HEK293T (cell line): ENCODE data around the gene MYO18A.

Experiments
- CTCF ChIA-PET: fragments of 350-600 bp; formaldehyde crosslinking; extraction: SDS; loops from one replicate; lab custom pipeline; 2021; ENCODE audit warnings: antibody characterized with exemption, inconsistent platforms; lab: Yijun Ruan, JAX
- POLR2A ChIA-PET: fragments of 350-600 bp; formaldehyde crosslinking; extraction: SDS; loops from one replicate; lab custom pipeline; 2020; ENCODE audit warnings: antibody characterized with exemption, inconsistent platforms; lab: Yijun Ruan, JAX
- DNase-seq: peaks from one replicate; pipeline ENCODE4 v3.0.0; 2012; ENCODE audit warnings: mixed read lengths; ENCODE audit errors: extremely low spot score
- ARNT ChIP-seq: fragments of 450-650 bp; IDR thresholded peaks from 2 replicates; pipeline ENCODE4 v1.6.1; 2017; ENCODE audit warnings: mild to moderate bottlenecking
- BHLHE40 ChIP-seq: fragments of 450-650 bp; IDR thresholded peaks from 2 replicates; pipeline ENCODE4 v1.6.1; 2016; ENCODE audit warnings: mild to moderate bottlenecking, moderate library complexity, borderline replicate concordance
- CTBP1 ChIP-seq: fragments of 450-650 bp; IDR thresholded peaks from 2 replicates; pipeline ENCODE4 v1.6.1; 2016; ENCODE audit warnings: borderline replicate concordance
- ELF4 ChIP-seq: fragments of 450-650 bp; IDR thresholded peaks from 2 replicates; pipeline ENCODE4 v1.6.1; 2017; ENCODE audit warnings: antibody characterized with exemption
- FOXA1 ChIP-seq: fragments of 450-650 bp; IDR thresholded peaks from 2 replicates; pipeline ENCODE4 v1.6.1; 2016; ENCODE audit warnings: mild to moderate bottlenecking
- FOXK2 ChIP-seq: fragments of 450-650 bp; IDR thresholded peaks from 2 replicates; pipeline ENCODE4 v1.6.1; 2016; ENCODE audit warnings: mild to moderate bottlenecking
- FOXM1 ChIP-seq: fragments of 450-650 bp; IDR thresholded peaks from 2 replicates; pipeline ENCODE4 v1.6.1; 2017; ENCODE audit warnings: mild to moderate bottlenecking, borderline replicate concordance
- HDGF ChIP-seq: fragments of 450-650 bp; IDR thresholded peaks from 2 replicates; pipeline ENCODE4 v1.6.1; 2017; ENCODE audit warnings: antibody characterized with exemption, borderline replicate concordance
- L3MBTL2 ChIP-seq: fragments of 450-650 bp; conservative IDR thresholded peaks from 2 replicates; pipeline ENCODE4 v1.6.1; 2016; ENCODE audit warnings: mild to moderate bottlenecking
- LEF1 ChIP-seq: fragments of 450-650 bp; IDR thresholded peaks from 2 replicates; pipeline ENCODE4 v1.6.1; 2017; ENCODE audit warnings: mild to moderate bottlenecking, borderline replicate concordance
- NFRKB ChIP-seq: fragments of 450-650 bp; IDR thresholded peaks from 2 replicates; pipeline ENCODE4 v1.6.1; 2016; ENCODE audit warnings: mild to moderate bottlenecking, moderate library complexity
- SP1 ChIP-seq: fragments of 450-650 bp; IDR thresholded peaks from 2 replicates; pipeline ENCODE4 v1.6.1; 2017
- SUZ12 ChIP-seq: fragments of 450-650 bp; IDR thresholded peaks from 2 replicates; pipeline ENCODE4 v1.6.1; 2016; ENCODE audit warnings: mild to moderate bottlenecking
- TARDBP ChIP-seq: fragments of 450-650 bp; IDR thresholded peaks from 2 replicates; pipeline ENCODE4 v1.6.1; 2016
- ZNF384 ChIP-seq: fragments of 450-650 bp; IDR thresholded peaks from 2 replicates; pipeline ENCODE4 v1.6.1; 2016
- TF ChIP-seq, protein P1 (sequence below): fragments of 450-650 bp; IDR thresholded peaks from 2 replicates; pipeline ENCODE4 v1.6.1; 2016

The MYO18A gene

DNA sequence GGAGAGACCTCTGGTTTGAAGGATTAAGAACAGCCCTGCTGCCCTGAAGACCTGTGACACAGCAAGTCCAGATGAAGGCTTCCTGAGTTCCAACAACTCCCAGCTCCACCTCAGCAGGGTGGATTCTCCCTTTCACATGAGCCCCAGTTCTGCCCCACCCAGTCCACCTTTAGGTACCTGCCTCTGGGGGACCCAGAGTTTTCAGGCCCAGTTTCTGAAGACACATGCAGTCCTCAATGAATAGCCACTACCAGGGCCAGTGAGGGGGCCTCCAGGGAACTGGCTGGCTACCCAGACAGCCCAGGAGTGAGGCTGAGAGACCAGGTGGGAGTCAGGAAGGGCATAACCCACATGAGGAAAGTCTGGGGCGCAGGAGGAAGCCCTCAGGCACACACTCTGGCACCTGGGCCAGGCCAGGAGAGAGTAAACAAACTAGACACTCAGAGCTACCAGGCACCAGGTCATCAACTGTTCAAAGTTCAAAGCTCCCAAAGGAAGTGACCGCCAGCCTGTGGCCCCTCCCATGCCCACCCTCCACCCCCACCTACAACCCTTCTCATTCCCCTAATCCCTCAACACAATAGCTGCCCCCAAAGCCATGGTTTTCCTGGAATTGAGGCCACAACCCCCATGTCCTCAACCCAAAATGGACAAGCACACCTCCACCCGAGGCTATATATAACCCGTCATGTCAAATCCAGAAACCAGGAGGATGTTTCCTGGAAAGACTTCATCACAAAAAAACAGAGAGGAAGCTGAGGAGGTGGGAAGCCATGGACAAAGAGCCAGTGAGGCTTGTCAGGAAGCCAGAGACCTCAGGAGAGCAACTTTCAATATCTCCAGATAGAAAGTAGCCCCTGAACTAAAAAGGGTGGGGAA is 2.1 kb downstream of the MYO18A start:
- DNase-seq = no peak
- TF ChIP-seq CTBP1 (no peak), FOXA1 (no peak), FOXM1 (no peak), FOXK2 (no peak), HDGF (no peak), L3MBTL2 (no peak), ZNF384 (no peak), SUZ12 (no peak), LEF1 (no peak)
- TF ChIP-seq, protein P1, sequence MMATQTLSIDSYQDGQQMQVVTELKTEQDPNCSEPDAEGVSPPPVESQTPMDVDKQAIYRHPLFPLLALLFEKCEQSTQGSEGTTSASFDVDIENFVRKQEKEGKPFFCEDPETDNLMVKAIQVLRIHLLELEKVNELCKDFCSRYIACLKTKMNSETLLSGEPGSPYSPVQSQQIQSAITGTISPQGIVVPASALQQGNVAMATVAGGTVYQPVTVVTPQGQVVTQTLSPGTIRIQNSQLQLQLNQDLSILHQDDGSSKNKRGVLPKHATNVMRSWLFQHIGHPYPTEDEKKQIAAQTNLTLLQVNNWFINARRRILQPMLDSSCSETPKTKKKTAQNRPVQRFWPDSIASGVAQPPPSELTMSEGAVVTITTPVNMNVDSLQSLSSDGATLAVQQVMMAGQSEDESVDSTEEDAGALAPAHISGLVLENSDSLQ = no peak
- ChIA-PET POLR2A (interaction anchor here (1.9 to 6.6 kb wide), 2 partner anchors 29 to 33 kb away, joined by 5 to 60 read pairs; no protein-coding TSS in a partner anchor), CTCF (interaction anchor here (0.5 to 1.0 kb wide), 4 partner anchors 95 to 588 kb away, joined by 3 to 7 read pairs (median 4); no protein-coding TSS in a partner anchor)

DNA sequence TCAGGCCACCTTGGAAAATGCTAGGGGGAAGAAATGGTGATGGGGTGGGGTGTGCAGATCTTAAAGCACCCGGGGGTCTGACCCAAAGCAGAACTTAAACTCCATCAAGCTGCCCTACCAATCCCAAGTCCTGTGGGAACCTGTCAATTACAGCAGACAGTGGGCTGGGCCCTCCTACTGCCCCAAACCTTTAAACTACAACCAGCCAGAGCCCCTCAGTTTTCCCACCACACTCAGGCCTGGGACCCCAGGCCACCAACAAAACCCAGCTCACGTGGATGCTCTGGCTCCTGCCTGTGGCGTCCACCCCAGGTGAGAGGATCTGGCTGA is 2.7 kb downstream of the MYO18A start:
- POLR2A ChIA-PET = interaction anchor here (1.3 to 6.6 kb wide), 4 partner anchors 9 to 32 kb away, joined by 3 to 60 read pairs (median 6); no protein-coding TSS in a partner anchor
- TF ChIP-seq ARNT (no peak), CTBP1 (no peak), SUZ12 (no peak), TARDBP (no peak), HDGF (no peak), LEF1 (no peak), FOXA1 (no peak), L3MBTL2 (no peak), ZNF384 (no peak), ELF4 (no peak), NFRKB (no peak), SP1 (no peak), FOXK2 (no peak), BHLHE40 (no peak), FOXM1 (no peak)
- TF ChIP-seq, protein P1 = no peak
- CTCF ChIA-PET = interaction anchor here (0.5 to 1.1 kb wide), 4 partner anchors 28 to 589 kb away, joined by 3 to 4 read pairs (median 4); no protein-coding TSS in a partner anchor
- no peak for DNase-seq

DNA sequence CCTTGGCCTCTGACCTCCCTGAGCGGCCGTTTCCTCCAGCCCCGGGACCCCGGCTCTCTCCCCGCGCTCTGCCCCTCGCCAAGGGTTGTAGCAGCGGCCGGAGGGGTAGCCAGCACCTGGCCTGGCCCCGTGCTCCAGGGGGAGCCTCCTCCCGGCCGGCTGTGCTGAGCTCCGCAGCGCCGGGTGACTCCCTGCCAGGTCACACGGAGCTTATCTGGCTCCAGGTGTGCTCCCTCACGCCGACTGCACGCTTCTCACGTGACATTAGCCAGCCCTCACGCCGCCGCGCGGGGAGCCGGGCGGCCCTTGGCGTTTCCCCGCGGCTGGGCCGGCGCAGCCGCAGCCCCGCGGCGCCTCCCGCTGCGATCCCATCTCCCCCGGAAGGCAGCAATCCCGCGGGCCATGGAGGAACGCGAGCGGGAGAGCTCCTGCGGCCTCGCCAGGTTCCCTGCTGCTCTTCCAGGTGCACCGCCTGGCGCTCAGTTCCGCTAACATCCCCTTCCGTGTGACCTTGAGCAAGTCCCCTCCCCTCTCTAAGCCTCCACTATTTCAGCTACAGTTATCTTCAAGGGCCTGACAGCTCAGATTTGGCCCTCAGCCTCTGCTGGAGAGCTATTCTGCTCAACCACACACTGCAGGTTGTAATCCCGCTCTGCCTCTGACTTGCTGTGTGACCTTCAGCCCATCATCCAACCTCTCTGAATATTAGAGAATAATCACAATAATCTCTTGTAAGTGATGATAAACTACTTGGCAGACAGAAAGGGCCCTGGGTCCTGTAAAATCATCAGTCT is 3.4 kb downstream of the MYO18A start:
- ChIA-PET POLR2A (interaction anchor here (0.6 to 6.6 kb wide), 10 partner anchors 10 to 374 kb away, joined by 3 to 60 read pairs (median 4); partner anchors contain the start of genes NUFIP2 and PHF12), CTCF (interaction anchor here (0.9 to 2.0 kb wide), 3 partner anchors 28 to 42 kb away, joined by 4 to 8 read pairs (median 5); no protein-coding TSS in a partner anchor)
- peak; percentile 48 for DNase-seq

DNA sequence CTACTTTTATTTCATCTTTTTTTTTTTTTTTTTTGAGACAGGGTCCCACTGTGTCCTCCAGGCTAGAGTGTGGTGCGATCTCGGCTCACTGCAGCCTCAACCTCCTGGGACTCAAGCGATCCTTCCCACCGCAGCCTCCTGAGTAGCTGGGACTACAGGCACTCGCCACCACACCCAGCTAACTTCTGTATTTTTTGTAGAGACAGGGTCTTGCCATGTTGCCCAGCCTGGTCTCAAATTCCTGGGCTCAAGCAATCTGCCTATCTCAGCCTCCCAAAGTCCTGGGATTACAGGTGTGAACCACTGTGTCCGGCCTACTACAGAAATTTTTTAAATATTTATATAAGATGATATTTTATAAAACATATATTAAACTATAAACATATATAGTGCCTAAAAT is 4.8 kb downstream of the MYO18A start:
- ChIA-PET POLR2A (interaction anchor here (0.9 to 6.6 kb wide), 4 partner anchors 12 to 224 kb away, joined by 3 to 60 read pairs (median 6); partner anchors contain the start of gene PHF12), CTCF (interaction anchor here (0.5 to 2.0 kb wide), 2 partner anchors 30 to 210 kb away, joined by 3 to 8 read pairs; no protein-coding TSS in a partner anchor)
- TF ChIP-seq ARNT (no peak), HDGF (no peak), SUZ12 (no peak), ZNF384 (no peak), FOXA1 (no peak), FOXK2 (no peak), BHLHE40 (no peak), TARDBP (no peak), NFRKB (no peak), SP1 (no peak), L3MBTL2 (no peak), CTBP1 (no peak)
- no peak for DNase-seq

More for the DNA sequence above, 3.4 kb downstream of the MYO18A start:
- TF ChIP-seq L3MBTL2 (peak; percentile 51), LEF1 (no peak)

DNA sequence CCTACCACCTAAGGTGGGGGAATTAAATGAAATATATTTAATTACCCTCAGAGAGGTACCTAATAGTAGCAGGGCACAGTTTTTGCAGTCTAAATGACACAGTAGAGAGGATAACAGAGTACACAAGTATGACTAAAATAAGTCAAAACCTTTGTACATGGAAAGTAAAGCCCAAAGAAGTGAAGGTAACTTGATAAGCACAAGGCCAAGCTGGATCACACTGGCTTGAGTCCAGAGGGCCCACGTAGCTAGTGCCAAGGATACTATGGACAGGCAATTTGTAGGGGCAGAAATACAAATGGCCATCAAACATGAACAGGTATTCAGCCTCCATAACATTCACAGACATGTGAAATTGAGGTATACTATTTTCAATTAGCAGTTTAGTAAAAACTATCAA is 7.6 kb downstream of the MYO18A start:
- ChIA-PET CTCF (interaction anchor here (0.6 kb wide), 1 partner anchor 120 kb away, joined by 4 read pairs; no protein-coding TSS in a partner anchor), POLR2A (interaction anchor here (1.5 kb wide), 1 partner anchor 17 kb away, joined by 3 read pairs; no protein-coding TSS in a partner anchor)
- no peak for TF ChIP-seq ZNF384
- no peak for TF ChIP-seq FOXK2
- TF ChIP-seq L3MBTL2 = no peak
- no peak for TF ChIP-seq LEF1
- TF ChIP-seq HDGF = no peak
- TF ChIP-seq TARDBP = no peak
- no peak for TF ChIP-seq FOXM1
- TF ChIP-seq ARNT = no peak
- TF ChIP-seq CTBP1 = no peak
- TF ChIP-seq BHLHE40 = no peak
- no peak for TF ChIP-seq NFRKB
- no peak for TF ChIP-seq SUZ12
- TF ChIP-seq, protein P1 = no peak
- no peak for TF ChIP-seq SP1
- DNase-seq = no peak
